KMS-11 (cell line): Measurements from ENCODE around the gene GRK5.

ENCODE experiments used
- H2AFZ ChIP-seq: fragments of 200-600 bp; sonication (generic); 2 replicates; pipeline ENCODE4 v1.6.1; 2016; ENCODE audit warnings: antibody characterized with exemption, mixed run types, low read depth
- H3K27ac ChIP-seq: fragments of 200-600 bp; sonication (generic); 2 replicates; pipeline ENCODE4 v1.6.1; 2016; ENCODE audit warnings: mild to moderate bottlenecking, mixed run types
- H3K27me3 ChIP-seq: fragments of 200-600 bp; sonication (generic); 2 replicates; pipeline ENCODE4 v1.6.1; 2017; ENCODE audit warnings: mild to moderate bottlenecking, low read depth, mixed run types, moderate library complexity; ENCODE audit not compliant: insufficient read depth
- H3K36me3 ChIP-seq: fragments of 200-600 bp; sonication (generic); 2 replicates; pipeline ENCODE4 v1.6.1; 2017; ENCODE audit warnings: mild to moderate bottlenecking, mixed run types; ENCODE audit not compliant: insufficient read depth
- H3K4me1 ChIP-seq: fragments of 200-600 bp; sonication (generic); 2 replicates; pipeline ENCODE4 v1.6.1; 2016; ENCODE audit warnings: mild to moderate bottlenecking, low read depth, mixed run types; ENCODE audit not compliant: poor library complexity, severe bottlenecking
- H3K4me2 ChIP-seq: fragments of 200-600 bp; sonication (generic); 2 replicates; pipeline ENCODE4 v1.7.0; 2016; ENCODE audit warnings: mild to moderate bottlenecking, mixed run types
- H3K4me3 ChIP-seq: fragments of 200-600 bp; sonication (generic); IDR thresholded peaks from 2 replicates; pipeline ENCODE4 v1.6.1; 2017; ENCODE audit warnings: low read depth, low read length, mixed read lengths; ENCODE audit not compliant: insufficient read depth
- H3K79me2 ChIP-seq: fragments of 200-600 bp; sonication (generic); 2 replicates; pipeline ENCODE4 v1.6.1; 2016; ENCODE audit warnings: low read depth, mixed run types; ENCODE audit not compliant: insufficient read depth
- H3K9ac ChIP-seq: fragments of 200-600 bp; sonication (generic); 2 replicates; pipeline ENCODE4 v1.6.1; 2016; ENCODE audit warnings: mild to moderate bottlenecking, mixed run types
- H4K20me1 ChIP-seq: fragments of 200-600 bp; sonication (generic); 2 replicates; pipeline ENCODE4 v1.6.1; 2016; ENCODE audit warnings: mild to moderate bottlenecking, mixed run types; ENCODE audit not compliant: insufficient read depth
- CTCF ChIP-seq: fragments of 200-600 bp; sonication (generic); conservative IDR thresholded peaks from 2 replicates; pipeline ENCODE4 v1.6.1; 2017; ENCODE audit warnings: low read depth, mild to moderate bottlenecking, antibody characterized with exemption, low read length, moderate library complexity, mixed read lengths

The GRK5 gene

GRCh38 chr10:119296703-119297102 lies 89.3 kb downstream of the GRK5 start:
- Histone ChIP-seq H3K27me3 (no peaks in the 10 kb centered on the region; the same call in 1 of the 2 replicates), H3K79me2 (no peaks in the 10 kb centered on the region), H3K4me2 (no peak overlapping the region), H3K9ac (no peak overlapping the region), H3K4me1 (no peaks in the 10 kb centered on the region), H3K27ac (no peak overlapping the region), H4K20me1 (no peaks in the 10 kb centered on the region), H3K36me3 (no peaks in the 10 kb centered on the region), H2AFZ (no peak overlapping the region), H3K4me3 (no peak overlapping the region)
- no peak for TF ChIP-seq CTCF

- Histone ChIP-seq H3K27me3 (no peaks in the 10 kb centered on the region), H3K4me1 (no peaks in the 10 kb centered on the region), H2AFZ (no peak overlapping the region), H3K79me2 (no peaks in the 10 kb centered on the region), H3K27ac (no peak overlapping the region), H3K9ac (no peak overlapping the region), H3K36me3 (no peaks in the 10 kb centered on the region), H3K4me2 (no peak overlapping the region), H3K4me3 (no peak overlapping the region), H4K20me1 (no peaks in the 10 kb centered on the region)
- no peak for TF ChIP-seq CTCF
These were observed 90.0 kb downstream of the GRK5 start for GRCh38 chr10:119297207-119297968.

- Histone ChIP-seq H3K9ac (no peak overlapping the region), H4K20me1 (no peaks in the 10 kb centered on the region), H3K27ac (no peak overlapping the region), H3K36me3 (no peaks in the 10 kb centered on the region), H3K4me1 (no peaks in the 10 kb centered on the region), H3K27me3 (no peaks in the 10 kb centered on the region), H2AFZ (no peak overlapping the region), H3K4me3 (no peak overlapping the region), H3K79me2 (no peaks in the 10 kb centered on the region), H3K4me2 (no peak overlapping the region)
- TF ChIP-seq CTCF, result no peak
These were observed 91.4 kb downstream of the GRK5 start for GRCh38 chr10:119298810-119299209.

GRCh38 chr10:119299531-119299930 lies 92.2 kb downstream of the GRK5 start:
- H3K4me1 ChIP-seq, result peaks cover 2% of the 10 kb centered on the region
- no peak for TF ChIP-seq CTCF
- H3K4me3 ChIP-seq, result no peak overlapping the region
- H3K36me3 ChIP-seq, result no peaks in the 10 kb centered on the region
- H3K27me3 ChIP-seq, result no peaks in the 10 kb centered on the region
- no peaks in the 10 kb centered on the region for H3K79me2 ChIP-seq
- no peak overlapping the region for H3K9ac ChIP-seq
- H2AFZ ChIP-seq, result no peak overlapping the region
- no peaks in the 10 kb centered on the region for H4K20me1 ChIP-seq
- H3K4me2 ChIP-seq, result no peak overlapping the region
- H3K27ac ChIP-seq, result no peak overlapping the region
